ENCODE data around the gene DCUN1D5.
"Not testable (repeated sequence)": the region's sequence is repeated elsewhere in the genome, so short reads cannot be mapped to it uniquely, and the experiment has no call there.

DCUN1D5 gene

DNA sequence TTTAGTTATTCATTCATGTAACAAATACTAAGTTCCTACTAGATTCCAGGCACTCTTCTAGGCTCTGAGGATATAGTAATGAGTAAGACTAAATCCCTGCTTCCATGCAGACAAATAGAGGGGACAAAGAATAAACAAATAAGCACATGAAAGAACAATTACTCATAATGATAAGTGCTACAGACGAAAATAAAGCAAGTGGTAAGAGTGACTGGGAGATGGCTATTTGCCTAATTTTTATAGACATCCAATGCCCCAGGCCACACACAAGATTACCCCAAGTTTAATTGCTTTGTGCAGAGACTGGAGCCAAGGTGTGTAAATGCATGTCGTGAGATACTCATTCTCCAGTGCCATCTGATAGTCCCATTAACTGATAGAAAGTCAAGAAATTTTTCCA lies 62.6 kb downstream of the DCUN1D5 start:
- no peak for DNase-seq (ENCODE audit: low read depth)
- no peak overlapping the region for H3K4me3 ChIP-seq (ENCODE audit: low read depth, low read length)
- no peak for TF ChIP-seq MYC (IDR thresholded peaks at IDR 0.05; ENCODE audit: low read depth, low read length)
- TF ChIP-seq POLR2A (IDR thresholded peaks at IDR 0.05; ENCODE audit: extremely low read depth, insufficient read length) = no peak
- TF ChIP-seq, protein P1, sequence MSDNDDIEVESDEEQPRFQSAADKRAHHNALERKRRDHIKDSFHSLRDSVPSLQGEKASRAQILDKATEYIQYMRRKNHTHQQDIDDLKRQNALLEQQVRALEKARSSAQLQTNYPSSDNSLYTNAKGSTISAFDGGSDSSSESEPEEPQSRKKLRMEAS (IDR thresholded peaks at IDR 0.05; ENCODE audit: low read depth, low read length) = no peak
- TF ChIP-seq, protein P2, sequence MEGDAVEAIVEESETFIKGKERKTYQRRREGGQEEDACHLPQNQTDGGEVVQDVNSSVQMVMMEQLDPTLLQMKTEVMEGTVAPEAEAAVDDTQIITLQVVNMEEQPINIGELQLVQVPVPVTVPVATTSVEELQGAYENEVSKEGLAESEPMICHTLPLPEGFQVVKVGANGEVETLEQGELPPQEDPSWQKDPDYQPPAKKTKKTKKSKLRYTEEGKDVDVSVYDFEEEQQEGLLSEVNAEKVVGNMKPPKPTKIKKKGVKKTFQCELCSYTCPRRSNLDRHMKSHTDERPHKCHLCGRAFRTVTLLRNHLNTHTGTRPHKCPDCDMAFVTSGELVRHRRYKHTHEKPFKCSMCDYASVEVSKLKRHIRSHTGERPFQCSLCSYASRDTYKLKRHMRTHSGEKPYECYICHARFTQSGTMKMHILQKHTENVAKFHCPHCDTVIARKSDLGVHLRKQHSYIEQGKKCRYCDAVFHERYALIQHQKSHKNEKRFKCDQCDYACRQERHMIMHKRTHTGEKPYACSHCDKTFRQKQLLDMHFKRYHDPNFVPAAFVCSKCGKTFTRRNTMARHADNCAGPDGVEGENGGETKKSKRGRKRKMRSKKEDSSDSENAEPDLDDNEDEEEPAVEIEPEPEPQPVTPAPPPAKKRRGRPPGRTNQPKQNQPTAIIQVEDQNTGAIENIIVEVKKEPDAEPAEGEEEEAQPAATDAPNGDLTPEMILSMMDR (IDR thresholded peaks at IDR 0.05; ENCODE audit: low read depth, low read length) = no peak

DNA sequence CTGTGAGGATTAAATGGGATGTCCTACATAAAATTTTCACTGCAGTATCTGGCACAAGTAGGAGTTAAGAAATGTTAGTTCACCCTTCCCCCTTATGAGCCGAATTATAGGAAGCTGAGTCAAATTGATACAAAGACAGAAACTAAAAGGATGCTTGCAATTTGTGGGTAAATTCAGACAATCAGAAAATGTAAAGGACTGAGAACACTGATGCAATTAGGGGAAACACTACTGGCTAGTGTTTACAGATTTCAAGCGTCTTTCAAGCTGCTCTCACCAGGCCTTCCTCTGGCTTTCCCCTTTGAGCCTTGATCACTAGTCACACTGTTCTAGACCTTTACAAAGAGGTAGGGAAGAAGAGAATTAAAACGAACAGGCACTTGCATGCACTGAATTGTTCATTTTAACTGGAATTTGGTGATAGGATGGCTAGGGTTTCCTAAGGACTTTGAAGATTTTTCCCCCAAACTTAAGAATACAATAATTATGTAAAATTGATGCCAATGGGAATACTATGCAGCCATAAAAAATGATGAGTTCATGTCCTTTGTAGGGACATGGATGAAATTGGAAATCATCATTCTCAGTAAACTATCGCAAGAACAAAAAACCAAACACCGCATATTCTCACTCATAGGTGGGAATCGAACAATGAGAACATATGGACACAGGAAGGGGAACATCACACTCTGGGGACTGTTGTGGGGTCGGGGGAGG lies 63.5 kb downstream of the DCUN1D5 start:
- H3K4me3 ChIP-seq (ENCODE audit: low read depth, low read length); DNase-seq (ENCODE audit: low read depth): not testable (repeated sequence)

DNA sequence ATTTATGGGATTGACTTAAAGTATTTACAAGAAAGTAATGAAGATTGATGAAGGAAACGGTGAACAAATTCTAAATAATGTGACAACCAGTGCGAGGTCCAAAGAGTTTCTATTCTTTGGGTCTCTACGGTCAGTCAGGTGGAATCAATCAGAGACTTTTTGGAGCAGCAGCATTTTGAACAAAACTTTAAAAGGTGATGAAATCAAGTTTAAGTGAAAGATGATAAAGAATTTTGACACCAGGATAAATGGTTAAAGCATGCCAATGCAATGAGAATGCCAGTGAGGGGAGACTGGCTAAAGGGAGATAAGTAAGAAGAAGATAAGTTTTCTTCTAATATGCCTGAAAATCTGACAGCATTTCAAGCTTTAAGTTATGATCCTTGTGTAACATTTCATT lies 67.9 kb downstream of the DCUN1D5 start:
- TF ChIP-seq MYC (IDR thresholded peaks at IDR 0.05; ENCODE audit: low read depth, low read length) (no peak), POLR2A (IDR thresholded peaks at IDR 0.05; ENCODE audit: extremely low read depth, insufficient read length) (no peak)
- TF ChIP-seq, protein P2 (IDR thresholded peaks at IDR 0.05; ENCODE audit: low read depth, low read length) = no peak
- TF ChIP-seq, protein P1 (IDR thresholded peaks at IDR 0.05; ENCODE audit: low read depth, low read length) = no peak
- DNase-seq (ENCODE audit: low read depth) = no peak
- H3K4me3 ChIP-seq (ENCODE audit: low read depth, low read length) = no peak overlapping the region

DNA sequence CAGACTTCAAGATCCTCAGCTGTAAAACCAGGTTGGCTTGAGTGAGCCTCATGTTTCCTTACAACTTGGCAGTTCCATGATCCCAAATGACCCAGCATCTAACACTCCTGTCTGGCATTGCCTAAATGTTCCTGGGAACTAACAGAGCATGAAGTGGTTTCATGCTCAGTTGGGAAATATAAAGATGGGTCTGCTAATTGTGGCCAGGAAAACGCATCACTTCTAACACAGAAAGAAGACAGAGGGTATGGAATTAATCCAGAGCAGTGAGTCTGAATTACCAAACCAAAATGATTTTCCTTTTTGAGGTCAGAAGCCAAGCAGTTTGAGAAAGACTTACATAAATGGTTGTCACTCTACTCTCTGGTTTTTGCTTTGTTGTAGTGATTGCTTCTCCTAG lies 75.9 kb downstream of the DCUN1D5 start:
- DNase-seq (ENCODE audit: low read depth) = no peak
- no peak overlapping the region for H3K4me3 ChIP-seq (ENCODE audit: low read depth, low read length)
- TF ChIP-seq, protein P1 (IDR thresholded peaks at IDR 0.05; ENCODE audit: low read depth, low read length) = no peak
- TF ChIP-seq, protein P2 (IDR thresholded peaks at IDR 0.05; ENCODE audit: low read depth, low read length) = no peak
- TF ChIP-seq POLR2A (IDR thresholded peaks at IDR 0.05; ENCODE audit: extremely low read depth, insufficient read length) (no peak), MYC (IDR thresholded peaks at IDR 0.05; ENCODE audit: low read depth, low read length) (no peak)

DNA sequence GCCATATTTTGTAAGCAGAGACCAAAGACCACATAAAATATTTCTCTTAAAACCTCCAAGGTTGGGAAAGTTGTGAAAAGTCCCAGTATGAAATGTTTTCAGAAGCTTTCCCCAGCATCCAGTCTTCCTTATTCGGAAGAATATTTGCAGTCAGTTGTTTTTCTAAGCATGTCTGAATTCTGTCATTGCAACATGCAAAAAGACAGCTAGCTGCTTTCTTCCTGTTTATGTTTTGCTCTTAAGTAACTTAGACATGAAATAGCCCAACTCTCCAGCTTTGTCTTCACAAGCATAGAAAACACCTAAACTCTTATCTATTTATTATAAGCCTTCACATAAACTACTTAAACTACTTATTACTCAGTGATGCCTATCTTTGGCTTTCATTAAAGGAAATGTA lies 78.5 kb downstream of the DCUN1D5 start:
- no peak for TF ChIP-seq POLR2A (IDR thresholded peaks at IDR 0.05; ENCODE audit: extremely low read depth, insufficient read length)
- TF ChIP-seq, protein P1 (IDR thresholded peaks at IDR 0.05; ENCODE audit: low read depth, low read length) = no peak
- TF ChIP-seq, protein P2 (IDR thresholded peaks at IDR 0.05; ENCODE audit: low read depth, low read length) = no peak
- no peak for TF ChIP-seq MYC (IDR thresholded peaks at IDR 0.05; ENCODE audit: low read depth, low read length)
- H3K4me3 ChIP-seq (ENCODE audit: low read depth, low read length) = no peak overlapping the region
- no peak for DNase-seq (ENCODE audit: low read depth)

Measured in NB4 (cell line).